Panc1 (cell line): ENCODE results near the gene SLC5A2.

Source experiments
- POLR2AphosphoS5 ChIP-seq: IDR thresholded peaks from 2 replicates; pipeline ENCODE4 v1.6.1; 2012; ENCODE audit warnings: mild to moderate bottlenecking, low read depth, low read length, moderate library complexity
- TF ChIP-seq, protein P1 (sequence below): fragments of 450-650 bp; IDR thresholded peaks from 2 replicates; pipeline ENCODE4 v1.5.1; 2017; ENCODE audit warnings: mild to moderate bottlenecking
- TF ChIP-seq, protein P2 (sequence below), 2 experiments: IDR thresholded peaks; 2 replicates each; pipeline ENCODE4 v1.6.1; 2011 to 2012; ENCODE audit warnings: low read depth in 2 of 2, control low read depth in 1 of 2, low read length in 1 of 2, mild to moderate bottlenecking in 1 of 2, moderate library complexity in 1 of 2; ENCODE audit not compliant: insufficient read depth in 1 of 2

DNA sequence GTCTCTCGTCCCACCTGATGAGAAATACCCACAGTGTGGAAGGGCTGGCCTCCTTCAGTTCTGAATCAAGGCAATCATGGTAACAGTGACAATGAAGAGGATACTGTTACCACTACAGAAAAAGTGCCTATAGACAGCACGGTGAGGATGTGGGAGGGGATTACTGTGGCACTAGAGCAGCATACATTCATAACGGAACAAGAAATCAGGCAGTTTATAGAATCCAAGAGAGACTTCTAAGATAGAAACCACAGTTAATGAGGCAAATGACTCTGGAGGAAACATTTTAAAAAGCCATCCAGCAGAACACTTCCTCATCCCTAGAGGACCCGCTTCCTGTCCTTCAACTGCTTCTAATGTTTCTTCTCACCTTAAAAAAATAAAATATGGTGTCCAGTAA is 22.6 kb downstream of the SLC5A2 start:
- TF ChIP-seq, protein P1, sequence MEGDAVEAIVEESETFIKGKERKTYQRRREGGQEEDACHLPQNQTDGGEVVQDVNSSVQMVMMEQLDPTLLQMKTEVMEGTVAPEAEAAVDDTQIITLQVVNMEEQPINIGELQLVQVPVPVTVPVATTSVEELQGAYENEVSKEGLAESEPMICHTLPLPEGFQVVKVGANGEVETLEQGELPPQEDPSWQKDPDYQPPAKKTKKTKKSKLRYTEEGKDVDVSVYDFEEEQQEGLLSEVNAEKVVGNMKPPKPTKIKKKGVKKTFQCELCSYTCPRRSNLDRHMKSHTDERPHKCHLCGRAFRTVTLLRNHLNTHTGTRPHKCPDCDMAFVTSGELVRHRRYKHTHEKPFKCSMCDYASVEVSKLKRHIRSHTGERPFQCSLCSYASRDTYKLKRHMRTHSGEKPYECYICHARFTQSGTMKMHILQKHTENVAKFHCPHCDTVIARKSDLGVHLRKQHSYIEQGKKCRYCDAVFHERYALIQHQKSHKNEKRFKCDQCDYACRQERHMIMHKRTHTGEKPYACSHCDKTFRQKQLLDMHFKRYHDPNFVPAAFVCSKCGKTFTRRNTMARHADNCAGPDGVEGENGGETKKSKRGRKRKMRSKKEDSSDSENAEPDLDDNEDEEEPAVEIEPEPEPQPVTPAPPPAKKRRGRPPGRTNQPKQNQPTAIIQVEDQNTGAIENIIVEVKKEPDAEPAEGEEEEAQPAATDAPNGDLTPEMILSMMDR: no peak
- TF ChIP-seq, protein P2, sequence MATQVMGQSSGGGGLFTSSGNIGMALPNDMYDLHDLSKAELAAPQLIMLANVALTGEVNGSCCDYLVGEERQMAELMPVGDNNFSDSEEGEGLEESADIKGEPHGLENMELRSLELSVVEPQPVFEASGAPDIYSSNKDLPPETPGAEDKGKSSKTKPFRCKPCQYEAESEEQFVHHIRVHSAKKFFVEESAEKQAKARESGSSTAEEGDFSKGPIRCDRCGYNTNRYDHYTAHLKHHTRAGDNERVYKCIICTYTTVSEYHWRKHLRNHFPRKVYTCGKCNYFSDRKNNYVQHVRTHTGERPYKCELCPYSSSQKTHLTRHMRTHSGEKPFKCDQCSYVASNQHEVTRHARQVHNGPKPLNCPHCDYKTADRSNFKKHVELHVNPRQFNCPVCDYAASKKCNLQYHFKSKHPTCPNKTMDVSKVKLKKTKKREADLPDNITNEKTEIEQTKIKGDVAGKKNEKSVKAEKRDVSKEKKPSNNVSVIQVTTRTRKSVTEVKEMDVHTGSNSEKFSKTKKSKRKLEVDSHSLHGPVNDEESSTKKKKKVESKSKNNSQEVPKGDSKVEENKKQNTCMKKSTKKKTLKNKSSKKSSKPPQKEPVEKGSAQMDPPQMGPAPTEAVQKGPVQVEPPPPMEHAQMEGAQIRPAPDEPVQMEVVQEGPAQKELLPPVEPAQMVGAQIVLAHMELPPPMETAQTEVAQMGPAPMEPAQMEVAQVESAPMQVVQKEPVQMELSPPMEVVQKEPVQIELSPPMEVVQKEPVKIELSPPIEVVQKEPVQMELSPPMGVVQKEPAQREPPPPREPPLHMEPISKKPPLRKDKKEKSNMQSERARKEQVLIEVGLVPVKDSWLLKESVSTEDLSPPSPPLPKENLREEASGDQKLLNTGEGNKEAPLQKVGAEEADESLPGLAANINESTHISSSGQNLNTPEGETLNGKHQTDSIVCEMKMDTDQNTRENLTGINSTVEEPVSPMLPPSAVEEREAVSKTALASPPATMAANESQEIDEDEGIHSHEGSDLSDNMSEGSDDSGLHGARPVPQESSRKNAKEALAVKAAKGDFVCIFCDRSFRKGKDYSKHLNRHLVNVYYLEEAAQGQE (IDR thresholded peaks at IDR 0.05; ENCODE audit: insufficient read depth in 1 of 2, low read depth in 2 of 2, low read length in 1 of 2): no peak
- no peak for TF ChIP-seq POLR2AphosphoS5
